HG02938 (cell line): ENCODE results near the gene CANT1.

ENCODE experiments used
- ATAC-seq: cut with Tn5 transposase; IDR thresholded peaks from one replicate; pipeline ENCODE4 v1.9.1; 2021; ENCODE audit warnings: mild to moderate bottlenecking, moderate library complexity; ENCODE audit not compliant: unreplicated experiment

Gene CANT1

DNA sequence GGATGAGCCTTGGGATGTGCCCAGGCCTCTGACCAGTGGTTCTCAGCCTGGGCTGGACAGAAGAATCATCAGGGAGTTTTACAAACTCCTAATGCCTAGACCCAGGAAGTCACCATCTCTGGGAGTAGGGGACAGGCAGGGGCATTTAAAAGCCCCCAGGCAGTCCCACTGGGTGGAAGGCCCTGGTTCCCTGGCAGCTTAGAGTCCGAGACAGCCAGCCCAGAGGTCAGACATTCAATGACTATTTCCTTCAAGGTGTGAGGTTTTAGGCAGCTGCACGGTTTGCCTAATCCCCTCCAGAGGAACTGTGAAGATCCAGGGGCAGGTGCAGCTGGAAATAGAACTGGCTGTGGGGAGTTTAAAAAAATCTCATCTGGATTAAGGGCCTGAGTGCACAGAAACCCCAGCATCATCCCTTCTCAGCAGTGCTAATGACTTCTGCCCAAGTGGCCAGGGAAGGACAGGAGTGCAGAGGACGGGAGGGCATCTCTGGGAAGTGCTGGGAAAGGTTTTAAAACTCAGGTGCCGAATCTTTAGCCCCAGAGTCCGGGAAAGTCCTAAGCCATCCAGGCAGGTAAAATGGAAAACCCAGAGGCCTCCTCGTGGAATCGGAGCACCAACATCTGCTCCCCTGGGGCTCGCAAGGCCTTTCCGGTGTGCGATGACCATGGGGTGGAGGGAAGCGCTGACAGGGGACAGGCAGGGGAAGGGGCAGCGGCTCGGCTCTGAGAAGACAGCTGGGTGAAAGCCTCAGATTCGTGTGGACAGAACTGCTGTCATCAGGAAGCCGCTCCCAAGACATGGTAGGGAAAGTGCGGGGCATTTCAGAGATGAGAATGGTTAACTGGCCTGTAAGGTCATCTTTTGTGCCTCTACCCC lies 28.3 kb downstream of the CANT1 start:
- ATAC-seq = no peak

DNA sequence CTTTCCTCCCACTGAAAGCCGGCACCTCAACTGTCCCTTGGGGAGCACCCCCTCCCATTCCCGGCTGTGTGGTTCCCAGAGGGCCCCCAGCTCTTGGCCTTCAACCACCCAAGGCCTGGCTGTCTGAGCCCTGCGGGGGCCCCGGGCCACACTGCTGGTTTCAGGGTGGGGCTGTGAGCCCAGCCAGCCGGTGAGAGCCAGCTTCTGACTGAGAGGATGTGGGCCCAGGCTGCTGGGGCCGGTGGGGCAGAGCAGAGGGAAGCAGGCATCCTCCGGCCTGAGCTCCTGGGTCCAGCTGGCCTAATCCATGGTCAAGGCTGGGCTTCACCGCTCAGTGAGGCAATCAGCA lies 29.0 kb downstream of the CANT1 start:
- ATAC-seq = no peak

GRCh38 chr17:78979780-78980623 lies 29.6 kb downstream of the CANT1 start, which contains the start of gene LGALS3BP:
Gene LGALS3BP (minus strand): TSS chr17:78979923. CDS start chr17:78977191, 2,732 bp downstream.
- no peak for ATAC-seq

- no peak for ATAC-seq
These were observed 31.3 kb downstream of the CANT1 start for GRCh38 chr17:78977997-78978973.

DNA sequence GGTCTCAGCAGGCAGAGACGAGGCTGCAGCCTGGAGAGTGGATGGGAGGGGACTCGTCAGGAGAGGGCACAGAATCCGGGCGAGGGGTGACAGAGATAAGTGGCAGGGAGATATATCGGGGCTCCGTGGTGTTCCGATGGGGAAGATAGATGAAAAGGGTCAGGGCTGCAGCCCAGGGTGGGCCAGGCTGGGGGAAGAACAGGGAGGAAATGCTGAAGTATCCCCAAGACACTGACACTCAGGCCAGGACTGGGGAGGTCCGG lies 32.0 kb downstream of the CANT1 start:
- no peak for ATAC-seq

- ATAC-seq = no peak
These were observed 32.5 kb downstream of the CANT1 start for GRCh38 chr17:78976907-78977680.

DNA sequence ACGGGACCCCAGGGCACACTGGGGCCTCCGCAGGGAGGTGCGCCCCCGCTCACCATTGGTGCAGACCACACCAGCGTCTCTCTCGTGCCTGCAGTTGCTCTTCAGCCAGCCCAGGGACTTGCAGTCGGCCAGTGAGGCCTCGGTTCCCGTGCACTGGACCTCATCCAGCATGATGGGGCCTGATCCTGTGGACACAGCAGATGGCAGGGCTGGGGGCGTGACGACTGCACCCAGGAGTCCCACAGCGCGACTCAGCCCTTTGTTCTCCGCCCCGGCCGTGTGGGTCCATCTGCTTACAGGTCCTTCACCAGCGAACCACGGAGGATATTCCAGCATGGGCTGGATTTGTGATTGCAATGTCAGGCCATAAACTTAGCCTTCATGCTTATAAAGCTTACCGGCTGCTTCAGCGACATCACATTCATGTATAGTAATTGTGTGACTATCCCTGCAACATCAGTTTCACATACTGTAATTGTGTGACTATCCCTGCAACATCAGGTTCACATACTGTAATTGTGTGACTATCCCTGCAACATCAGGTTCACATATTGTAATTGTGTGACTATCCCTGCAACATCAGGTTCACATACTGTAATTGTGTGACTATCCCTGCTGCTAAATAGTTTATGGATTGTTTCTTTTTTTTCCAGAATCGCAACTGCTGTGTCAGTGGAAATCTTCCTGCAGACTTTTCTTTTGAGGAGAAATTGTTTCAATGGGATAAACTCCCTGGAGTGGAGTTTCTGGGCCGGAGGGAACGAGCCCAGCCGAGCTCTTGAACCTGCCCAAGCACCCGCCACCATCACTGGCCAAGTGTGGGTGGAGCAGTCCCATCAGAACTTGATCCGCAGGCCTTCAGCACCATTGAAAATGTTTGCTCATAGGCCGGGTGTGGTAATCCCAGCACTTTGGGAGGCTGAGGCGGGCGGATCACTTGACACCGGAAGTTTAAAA lies 34.7 kb downstream of the CANT1 start:
- no peak for ATAC-seq

DNA sequence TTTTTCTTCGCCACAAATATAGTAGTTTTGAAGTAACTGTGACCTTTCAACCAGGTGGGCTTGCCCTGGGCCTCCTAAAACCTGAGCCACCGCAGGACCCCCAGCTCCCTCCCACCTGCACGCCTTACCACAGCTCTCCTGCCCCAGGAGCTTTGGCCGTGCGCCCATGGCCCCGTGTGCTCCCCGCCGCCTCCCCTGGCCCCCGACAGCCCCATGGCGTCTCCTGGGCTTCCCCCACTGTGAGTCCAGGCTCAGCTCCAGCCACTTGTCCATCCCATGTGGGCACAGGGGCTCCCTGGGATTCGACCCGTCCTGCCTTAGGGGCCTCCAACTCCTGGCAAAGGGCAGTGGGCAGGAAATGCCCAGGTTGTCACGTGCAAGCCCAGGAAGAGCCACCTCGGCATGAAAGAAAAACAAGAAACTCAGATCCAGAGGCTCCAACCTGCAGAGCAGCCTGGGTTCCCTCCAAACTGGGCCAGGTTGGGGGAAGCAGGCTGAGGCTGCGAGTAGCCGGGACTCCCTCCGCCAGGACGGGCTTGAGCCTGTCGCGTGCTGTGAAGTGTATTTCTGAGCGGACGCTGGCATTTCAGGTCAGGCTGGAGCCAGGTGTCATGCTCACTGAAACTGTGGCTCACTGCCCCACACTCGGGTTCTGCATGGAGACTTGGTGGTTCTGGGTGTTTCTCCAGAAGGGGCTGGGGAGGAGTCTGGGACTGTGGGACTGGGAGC lies 35.6 kb downstream of the CANT1 start:
- ATAC-seq = no peak

DNA sequence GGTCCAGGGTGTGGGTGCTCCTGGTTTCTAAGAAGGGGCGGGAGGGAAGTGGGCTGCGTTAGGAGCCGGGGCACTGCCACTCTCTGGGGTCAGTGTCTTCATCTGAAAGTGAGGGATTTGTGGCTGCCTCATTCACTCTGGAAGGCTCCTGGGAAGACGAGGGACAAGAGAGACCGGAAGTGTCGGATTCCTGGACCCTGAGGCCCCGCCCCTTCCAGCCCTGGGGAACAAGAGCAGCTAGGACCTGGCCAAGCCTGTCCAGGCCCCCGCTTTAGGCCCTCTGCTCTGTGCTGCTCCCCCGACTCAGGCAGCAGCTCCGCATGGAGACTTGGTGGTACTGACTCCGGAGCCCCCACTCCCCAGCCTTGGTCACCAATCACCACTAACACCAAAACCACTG lies 36.4 kb downstream of the CANT1 start:
- no peak for ATAC-seq

DNA sequence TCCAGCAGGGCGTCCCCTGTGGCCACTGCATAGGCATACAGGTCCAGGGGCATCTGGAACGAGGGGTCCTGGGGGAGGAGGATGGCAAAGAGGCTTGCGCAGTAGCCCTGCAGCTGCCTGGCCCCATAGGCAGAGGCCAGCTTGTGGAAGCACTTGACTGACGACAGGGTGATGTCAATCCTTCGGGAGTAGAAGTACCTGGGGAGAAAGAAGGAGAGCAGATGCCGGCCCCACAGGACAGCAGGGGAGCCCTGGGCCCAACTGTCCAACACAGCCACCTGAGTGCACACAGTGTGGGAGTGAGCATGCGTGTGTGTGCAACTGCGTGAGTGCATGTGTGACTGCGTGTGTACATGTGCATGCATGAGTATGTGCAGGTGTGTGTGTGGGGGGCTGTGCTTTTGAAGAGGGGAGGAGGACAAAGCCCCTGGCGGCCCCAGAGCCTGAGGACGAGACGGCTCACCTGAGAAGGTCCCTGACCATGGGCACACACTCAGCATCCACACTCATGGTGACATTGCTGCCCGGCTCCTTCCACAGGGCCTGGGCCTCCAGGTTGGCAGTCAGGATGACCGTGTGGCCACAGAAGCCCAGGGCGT lies 37.0 kb downstream of the CANT1 start:
- no peak for ATAC-seq

- no peak for ATAC-seq
These were observed 37.6 kb downstream of the CANT1 start for GRCh38 chr17:78971756-78972506.

DNA sequence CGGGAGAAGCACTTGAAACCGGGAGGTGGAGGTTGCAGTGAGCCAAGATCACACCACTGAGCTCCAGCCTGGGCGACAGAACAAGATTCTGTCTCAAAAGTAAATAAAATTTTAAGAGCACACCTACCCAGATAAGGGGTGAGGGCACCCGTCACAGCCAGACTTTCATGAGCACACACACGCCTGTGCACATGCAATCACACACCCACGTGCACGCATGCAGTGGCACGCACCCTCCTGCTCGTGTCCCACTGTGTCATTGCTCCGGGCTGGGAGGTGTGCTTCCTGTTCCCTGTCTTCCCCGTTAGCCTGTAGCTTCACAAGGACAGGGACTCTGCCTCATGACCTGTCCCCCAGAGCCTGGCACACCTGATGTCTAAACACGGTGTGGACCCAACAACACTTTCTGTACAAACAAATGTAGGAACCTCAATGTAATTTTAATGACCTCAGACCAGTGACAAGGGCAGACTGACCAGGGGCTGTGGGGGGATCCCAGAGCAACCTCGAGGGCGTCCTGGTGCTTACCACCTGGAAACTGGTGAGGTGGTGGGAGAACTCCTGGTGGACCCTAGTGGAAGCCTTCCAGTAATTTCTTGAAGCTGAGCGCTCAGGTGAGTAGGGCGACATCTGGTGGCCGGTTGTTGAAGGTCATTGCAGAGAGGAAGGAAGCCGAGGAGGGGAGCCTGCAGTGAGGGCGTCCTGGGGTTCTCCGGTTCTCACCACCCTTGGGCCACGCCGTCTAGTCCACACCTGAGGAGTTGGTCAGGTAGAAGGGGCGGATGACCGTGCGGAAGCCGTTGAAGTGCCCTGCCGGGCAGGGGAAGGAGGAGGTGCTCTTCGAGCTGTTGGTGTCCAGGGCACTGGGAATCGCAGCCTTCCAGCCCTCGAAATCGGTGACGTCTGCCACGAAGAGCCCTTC lies 38.5 kb downstream of the CANT1 start:
- no peak for ATAC-seq

GRCh38 chr17:78969865-78970264 lies 39.7 kb downstream of the CANT1 start:
- no peak for ATAC-seq

GRCh38 chr17:78967782-78968362 lies 41.7 kb downstream of the CANT1 start:
- ATAC-seq = no peak

GRCh38 chr17:78966910-78967600 lies 42.5 kb downstream of the CANT1 start:
- no peak for ATAC-seq
